Hepatocyte (in vitro differentiated cells): ENCODE data around the gene PTPDC1.

Source experiments
- EZH2 ChIP-seq: fragments of 200-600 bp; sonication (generic); IDR thresholded peaks from 2 replicates; pipeline ENCODE4 v1.6.1; 2016; ENCODE audit warnings: antibody characterized with exemption, mild to moderate bottlenecking, borderline replicate concordance
- EZH2phosphoT487 ChIP-seq: fragments of 200-600 bp; sonication (generic); IDR thresholded peaks from one replicate; pipeline ENCODE4 v1.6.1; 2018; ENCODE audit warnings: antibody characterized with exemption, mild to moderate bottlenecking, low read depth, moderate library complexity; ENCODE audit not compliant: unreplicated experiment, severe bottlenecking
- TF ChIP-seq, protein P1 (sequence below): fragments of 200-600 bp; sonication (generic); IDR thresholded peaks from 2 replicates; pipeline ENCODE4 v1.5.1; 2016; ENCODE audit warnings: antibody characterized with exemption, mild to moderate bottlenecking; ENCODE audit not compliant: poor library complexity

DNA sequence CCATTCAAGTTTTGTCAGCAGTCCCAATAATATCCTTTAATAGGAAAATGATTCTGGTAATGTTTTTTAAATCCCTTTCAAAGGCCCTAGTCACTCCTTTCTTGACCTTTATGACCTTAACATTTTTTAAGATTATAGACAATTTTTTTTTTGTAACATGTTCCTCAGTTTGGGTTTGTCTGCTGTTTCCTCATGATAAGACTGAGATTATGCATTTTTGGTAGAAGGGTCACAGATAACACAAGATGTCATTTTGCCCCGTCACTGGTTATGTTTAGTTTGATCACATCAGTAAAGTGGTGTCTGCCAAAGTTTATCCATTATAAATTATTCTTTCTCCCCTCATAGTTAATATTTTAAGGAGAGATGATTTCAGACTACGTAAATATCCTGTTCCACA, 16.0 kb upstream of the PTPDC1 start:
- TF ChIP-seq, protein P1, sequence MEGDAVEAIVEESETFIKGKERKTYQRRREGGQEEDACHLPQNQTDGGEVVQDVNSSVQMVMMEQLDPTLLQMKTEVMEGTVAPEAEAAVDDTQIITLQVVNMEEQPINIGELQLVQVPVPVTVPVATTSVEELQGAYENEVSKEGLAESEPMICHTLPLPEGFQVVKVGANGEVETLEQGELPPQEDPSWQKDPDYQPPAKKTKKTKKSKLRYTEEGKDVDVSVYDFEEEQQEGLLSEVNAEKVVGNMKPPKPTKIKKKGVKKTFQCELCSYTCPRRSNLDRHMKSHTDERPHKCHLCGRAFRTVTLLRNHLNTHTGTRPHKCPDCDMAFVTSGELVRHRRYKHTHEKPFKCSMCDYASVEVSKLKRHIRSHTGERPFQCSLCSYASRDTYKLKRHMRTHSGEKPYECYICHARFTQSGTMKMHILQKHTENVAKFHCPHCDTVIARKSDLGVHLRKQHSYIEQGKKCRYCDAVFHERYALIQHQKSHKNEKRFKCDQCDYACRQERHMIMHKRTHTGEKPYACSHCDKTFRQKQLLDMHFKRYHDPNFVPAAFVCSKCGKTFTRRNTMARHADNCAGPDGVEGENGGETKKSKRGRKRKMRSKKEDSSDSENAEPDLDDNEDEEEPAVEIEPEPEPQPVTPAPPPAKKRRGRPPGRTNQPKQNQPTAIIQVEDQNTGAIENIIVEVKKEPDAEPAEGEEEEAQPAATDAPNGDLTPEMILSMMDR = no peak
- TF ChIP-seq EZH2 = no peak
- TF ChIP-seq EZH2phosphoT487 = no peak
